ENCODE measurements around the gene LAMC2.

GRCh38 chr1:183276386-183277080 lies 90.5 kb downstream of the LAMC2 start:
- TF ChIP-seq, protein P1, sequence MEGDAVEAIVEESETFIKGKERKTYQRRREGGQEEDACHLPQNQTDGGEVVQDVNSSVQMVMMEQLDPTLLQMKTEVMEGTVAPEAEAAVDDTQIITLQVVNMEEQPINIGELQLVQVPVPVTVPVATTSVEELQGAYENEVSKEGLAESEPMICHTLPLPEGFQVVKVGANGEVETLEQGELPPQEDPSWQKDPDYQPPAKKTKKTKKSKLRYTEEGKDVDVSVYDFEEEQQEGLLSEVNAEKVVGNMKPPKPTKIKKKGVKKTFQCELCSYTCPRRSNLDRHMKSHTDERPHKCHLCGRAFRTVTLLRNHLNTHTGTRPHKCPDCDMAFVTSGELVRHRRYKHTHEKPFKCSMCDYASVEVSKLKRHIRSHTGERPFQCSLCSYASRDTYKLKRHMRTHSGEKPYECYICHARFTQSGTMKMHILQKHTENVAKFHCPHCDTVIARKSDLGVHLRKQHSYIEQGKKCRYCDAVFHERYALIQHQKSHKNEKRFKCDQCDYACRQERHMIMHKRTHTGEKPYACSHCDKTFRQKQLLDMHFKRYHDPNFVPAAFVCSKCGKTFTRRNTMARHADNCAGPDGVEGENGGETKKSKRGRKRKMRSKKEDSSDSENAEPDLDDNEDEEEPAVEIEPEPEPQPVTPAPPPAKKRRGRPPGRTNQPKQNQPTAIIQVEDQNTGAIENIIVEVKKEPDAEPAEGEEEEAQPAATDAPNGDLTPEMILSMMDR (conservative IDR thresholded peaks at IDR 0.05; ENCODE audit: low read depth, low read length): no peak
- no peak for TF ChIP-seq EZH2 (IDR thresholded peaks at IDR 0.05; ENCODE audit: borderline replicate concordance, low read depth, low read length, poor library complexity, severe bottlenecking)

All from A673 (cell line).